Hippocampal formation (tissue), 2 donors: ENCODE results near the gene LYST.
A peak's percentile ranks its signal among the peaks of the same experiment; 100 is the strongest.
"Not testable (repeated sequence)": the region's sequence is repeated elsewhere in the genome, so short reads cannot be mapped to it uniquely, and the experiment has no call there.

Experiments used
- DNase-seq, 2 donors: peaks; one replicate each; lab custom pipeline; 2025; lab: John Stamatoyannopoulos, UW

Gene LYST

GRCh38 chr1:235638612-235639011 lies 228.1 kb downstream of the LYST start:
- not testable (repeated sequence) for DNase-seq

- no peak for DNase-seq
Observed at GRCh38 chr1:235637756-235638534, 228.8 kb downstream of the LYST start.

DNA sequence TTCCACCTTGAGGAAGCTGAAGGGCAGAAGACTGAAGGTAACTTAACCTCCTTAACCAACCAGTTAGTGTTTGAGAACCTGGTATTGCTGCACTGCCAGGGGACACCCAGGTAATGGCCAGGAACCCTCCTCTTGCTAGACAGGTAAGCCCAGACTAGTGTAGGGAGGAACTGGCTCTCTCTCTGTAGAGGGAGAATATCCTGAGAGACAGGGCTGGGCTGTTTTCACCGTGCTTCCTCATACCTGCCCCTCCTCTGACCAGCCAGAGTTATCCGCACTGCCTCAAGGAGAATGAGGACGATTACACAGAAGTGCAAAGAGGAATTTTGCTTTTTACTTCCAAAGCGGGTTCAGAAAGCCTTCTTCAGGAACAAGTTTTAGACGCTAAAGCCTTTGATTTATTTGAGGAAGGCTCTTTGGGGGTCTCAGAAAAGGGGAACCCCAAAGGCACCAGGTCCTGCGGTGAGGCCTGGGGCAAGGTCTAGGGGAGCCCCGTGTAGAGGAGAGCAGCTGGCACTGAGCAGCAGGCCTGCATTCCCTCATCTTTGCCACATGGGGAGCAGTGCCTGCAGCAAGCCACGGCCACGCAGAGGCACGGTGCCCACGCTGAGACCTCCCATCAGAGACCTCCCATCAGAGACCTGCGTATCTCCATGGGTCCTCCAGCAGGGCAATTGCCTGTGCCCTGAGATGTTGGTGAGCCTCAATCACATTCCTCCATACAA lies 230.6 kb downstream of the LYST start:
- no peak for DNase-seq

DNA sequence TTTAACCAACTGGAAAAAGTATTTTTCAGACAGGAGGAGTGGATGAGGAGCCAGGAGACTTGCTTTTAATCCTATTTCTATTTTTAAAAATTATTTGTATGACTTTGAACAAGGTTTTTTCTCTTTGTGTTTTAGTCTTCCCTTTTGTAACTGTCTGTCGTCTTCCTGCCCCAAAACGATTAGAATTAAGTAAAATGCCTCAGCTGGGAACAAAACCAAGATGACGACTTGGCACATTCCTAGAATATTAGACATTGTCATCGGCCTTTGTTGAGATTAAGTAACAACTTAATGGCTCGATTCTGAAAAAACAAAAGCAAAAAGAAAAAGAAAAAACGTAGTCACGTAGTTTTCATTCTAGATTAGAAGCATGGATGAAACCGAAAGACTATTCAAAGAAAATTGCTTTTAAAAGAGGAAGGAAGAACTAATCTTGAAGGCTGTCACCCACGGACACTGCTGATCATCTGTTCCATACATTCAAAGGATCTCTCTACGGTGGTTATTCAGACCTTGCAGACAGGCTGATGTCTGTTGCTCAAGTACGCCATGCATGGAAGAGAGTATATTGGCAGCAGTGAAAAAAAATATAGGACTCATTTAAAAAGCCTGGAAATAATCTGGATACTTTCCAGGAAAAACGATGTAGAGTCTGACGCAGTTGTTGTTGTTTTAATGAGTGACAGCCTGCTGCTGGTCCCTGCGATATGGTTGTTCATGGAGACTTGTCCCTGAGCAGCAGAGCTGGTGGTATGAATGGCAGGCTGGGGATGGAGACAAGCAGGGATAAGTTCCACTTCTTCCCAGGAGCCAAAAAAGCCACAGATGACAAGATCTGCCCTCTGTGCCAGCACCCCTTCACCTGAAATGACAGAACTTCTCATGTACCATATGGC lies 234.0 kb downstream of the LYST start:
- no peak for DNase-seq

DNA sequence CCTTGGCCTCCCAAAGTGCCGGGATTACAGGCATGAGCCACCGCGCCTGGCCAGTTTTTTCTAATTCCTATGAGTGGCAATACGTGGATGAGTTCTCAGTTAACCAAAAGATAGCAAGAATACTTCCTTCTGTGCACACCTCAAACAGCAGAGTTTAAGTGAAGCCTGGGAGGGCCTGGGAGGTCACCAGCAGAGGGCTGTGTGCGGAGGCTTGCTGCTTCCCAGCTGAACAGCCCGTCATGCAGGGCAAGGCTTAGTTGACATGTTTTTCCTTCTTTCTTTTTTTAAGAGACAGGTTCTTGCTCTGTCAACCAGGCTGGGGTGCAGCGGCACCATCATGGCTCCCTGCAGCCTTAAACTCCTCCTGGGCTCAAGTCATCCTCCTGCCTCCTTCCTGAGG lies 234.9 kb downstream of the LYST start:
- DNase-seq = no peak

- DNase-seq = no peak
Observed at GRCh38 chr1:235628316-235629005, 238.2 kb downstream of the LYST start.

DNA sequence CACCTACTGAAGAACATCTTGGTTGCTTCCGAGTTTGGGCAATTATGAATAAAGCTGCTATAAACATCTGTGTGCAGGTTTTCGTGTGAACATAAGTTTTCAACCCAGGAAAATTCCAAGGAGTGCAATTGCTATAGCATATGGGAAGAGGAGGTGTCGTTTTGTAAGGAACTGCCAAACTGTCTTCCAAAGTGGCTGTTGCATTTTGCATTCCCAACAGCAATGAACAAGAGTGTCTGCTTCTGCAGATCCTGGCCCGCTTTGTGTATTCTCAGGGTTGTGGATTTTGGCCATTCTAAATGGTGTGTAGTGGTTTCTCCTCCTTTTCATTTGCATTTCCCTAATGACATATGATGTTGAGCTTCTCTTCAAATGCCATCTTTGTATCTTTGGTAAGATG lies 240.9 kb downstream of the LYST start:
- DNase-seq = peak in 1 of 2 donors; percentile 14

GRCh38 chr1:235625340-235625739 lies 241.4 kb downstream of the LYST start:
- DNase-seq = no peak

DNA sequence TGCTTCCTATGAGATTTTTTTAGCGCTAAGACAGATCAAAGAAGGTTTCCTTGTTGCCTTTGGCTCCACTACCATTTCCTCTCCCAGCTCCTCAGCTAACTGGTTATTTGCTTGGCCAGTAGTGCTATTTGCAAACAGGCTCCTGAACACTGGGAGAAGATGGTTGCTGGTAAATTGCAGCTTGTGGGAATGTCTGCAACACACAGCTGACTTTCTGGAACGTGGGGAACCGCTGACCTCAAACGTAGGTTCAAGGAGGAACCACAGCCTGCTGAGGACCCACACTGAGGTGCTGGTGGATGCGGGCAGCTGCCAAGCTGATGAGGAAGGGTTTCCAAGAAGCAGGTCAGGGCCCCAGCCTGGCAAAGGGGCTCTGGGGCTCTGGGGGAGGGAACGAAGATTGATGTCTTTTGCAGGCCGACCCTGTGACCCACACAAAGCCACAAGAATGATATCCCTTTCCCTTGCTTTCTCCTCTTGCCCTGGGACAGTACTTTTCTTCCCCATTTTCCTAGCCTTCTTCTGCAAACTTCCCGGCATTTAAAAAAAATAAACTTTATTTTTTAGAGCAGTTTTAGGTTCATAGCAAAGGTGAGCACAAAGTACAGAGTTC lies 241.9 kb downstream of the LYST start:
- DNase-seq = no peak

DNA sequence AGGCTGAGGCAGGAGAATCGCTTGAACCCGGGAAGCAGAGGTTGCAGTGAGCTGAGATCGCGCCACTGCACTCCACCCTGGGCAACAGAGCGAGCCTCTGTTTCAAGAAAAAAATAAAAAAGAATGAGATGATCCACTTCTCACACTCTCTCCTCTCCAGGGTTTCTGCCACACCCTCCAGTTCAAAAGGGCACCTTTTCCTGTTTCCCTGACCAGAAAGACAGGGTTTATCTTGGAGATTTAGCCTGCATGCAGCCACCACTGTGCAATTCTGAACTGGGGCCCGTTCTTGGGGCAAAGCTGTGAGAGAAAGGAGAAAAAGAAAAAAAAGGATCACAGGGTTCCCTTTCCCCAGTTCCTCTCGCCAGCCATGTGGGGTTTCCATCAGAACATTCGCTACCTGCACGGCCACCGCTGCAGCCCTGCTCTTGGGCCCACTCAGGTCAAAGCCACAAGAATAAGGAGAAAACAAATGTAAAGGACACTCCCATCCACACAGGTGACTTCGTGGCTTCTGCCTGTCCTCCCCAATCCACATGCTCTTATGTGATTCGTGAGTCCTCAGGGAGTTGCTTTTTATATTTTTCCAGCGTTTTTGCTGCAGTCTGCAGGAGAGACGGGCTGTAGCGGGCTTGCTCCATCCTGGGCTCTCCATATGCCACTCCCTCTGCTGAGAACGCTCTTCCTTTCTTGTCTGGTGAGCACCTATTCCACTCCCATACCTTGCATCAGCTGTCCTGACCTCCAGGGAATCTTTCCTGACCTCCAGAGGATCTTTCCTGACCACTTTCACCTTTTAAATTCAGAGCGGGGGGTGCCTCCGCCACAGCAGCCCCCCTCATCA lies 243.5 kb downstream of the LYST start:
- DNase-seq = no peak

DNA sequence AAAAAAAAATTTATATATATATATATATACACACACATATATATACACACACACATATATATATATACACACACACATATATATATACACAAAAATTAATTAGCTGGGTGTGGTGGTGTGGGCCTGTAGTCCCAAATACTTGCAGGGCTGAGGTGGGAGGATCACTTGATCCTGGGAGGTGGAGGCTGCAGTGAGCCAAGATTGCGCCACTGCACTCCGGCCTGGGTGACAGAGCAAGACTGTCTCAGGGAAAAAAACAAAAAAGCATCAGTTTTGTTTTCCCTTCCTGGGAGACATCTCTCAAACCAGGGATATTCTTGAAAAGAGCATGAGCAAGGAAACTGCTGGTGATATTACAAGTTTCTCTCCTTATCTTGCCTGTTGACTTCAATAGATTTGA lies 247.6 kb downstream of the LYST start:
- DNase-seq = not testable (repeated sequence)

DNA sequence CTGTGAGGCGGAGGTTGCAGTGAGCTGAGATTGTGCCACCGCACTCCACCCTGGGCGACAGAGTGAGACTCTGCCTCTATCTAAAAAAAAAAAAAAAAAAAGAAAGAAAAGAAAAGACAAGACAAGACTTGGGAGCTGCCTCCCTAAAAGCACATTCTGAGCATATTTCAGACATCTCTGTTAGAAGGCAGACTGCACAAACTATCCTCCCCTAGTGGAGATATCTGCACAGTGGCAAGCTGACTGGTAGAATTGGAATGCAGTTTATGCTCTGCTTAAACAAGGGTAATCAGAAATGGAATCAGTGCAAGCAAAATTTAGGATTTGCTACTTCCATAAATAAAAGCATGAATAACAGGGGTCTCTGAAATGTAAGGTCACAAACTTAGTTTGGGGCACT lies 248.9 kb downstream of the LYST start:
- DNase-seq = peak in 1 of 2 donors; percentile 8

DNA sequence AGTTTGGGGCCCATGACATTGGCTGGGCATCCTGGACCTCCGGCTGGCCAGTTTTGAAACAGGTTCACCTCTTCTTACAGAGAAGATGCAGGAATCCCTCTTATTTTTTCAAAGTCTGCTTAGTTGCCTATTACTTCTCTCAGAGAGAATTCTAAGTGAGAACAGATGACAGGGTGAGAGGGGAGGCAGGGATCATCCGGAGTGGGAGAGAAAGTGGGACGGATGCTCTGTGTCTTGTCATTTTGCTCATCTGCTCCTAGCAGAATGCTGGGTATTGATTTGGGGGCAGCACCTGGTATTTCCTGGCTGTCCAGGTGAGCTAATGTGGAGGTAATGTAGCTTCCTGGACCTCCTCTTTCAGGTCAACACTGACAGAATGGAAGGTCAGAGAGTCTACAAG lies 249.6 kb downstream of the LYST start:
- DNase-seq = no peak

DNA sequence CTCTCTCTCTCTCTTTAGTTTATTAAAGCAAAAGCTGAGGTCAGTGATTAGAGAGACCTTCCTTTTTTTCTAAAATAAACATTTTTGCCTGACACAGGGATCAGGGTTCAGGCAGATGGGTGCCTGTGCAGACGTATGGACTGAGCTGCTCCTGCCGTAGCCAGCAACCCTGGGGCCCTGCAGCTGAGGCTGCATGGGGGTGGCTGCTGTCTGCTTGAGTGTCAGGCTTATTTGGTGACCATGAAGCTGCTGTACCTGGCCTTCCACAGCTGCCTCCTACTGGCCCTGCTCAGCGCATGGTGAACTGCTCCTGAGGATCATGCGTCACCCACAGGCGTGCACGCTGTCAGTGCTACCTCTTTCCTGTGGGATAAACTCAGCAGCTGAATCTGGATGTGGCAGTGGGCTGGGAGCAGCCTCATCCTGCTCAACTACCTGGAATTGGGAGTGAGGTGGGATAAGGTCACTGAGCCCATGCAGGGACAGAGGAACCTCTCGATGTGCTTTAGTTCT lies 252.2 kb downstream of the LYST start:
- no peak for DNase-seq

DNA sequence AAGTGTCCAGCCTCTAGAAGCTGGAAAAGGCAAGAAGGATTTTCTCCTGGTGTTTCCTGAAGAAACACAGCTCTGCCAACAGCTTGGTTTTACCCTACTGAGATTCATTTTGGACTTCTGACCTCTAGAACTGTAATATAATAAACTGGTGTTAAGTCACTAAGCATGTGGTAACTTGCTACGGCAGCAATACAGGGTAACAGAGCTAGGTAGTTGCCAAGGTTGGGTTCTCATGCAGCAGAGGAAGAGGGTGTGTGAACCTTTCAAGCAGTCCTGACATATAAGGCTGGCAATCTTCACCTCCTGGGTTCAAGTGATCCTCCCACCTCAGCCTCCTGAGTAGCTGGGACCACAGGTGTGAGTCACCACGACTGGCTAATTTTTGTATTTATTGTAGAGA lies 253.1 kb downstream of the LYST start:
- no peak for DNase-seq

DNA sequence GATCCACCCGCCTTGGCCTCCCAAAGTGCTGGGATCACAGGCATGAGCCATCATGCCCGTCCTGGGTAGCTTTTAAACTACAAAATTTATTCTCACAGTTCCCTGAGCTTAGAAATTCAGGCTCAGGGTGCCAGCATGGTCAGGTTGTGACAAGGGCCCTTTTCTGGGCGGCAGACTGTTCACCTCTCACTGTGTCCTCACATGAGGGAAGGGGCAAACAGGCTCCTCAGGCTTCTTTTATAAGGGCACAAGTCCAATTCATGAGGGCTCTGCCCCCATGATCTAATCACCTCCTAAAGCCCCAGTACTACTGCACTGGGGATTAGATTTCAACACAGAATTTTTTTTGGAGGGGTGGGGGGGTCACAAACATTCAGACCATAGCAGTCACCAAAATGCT lies 253.9 kb downstream of the LYST start:
- DNase-seq = no peak
